HG02763 (cell line): Measurements from ENCODE around the gene DNAJC28.
A peak's percentile ranks its signal among the peaks of the same experiment; 100 is the strongest.
"Not testable (repeated sequence)": the region's sequence is repeated elsewhere in the genome, so short reads cannot be mapped to it uniquely, and the experiment has no call there.

ENCODE experiments used
- ATAC-seq: cut with Tn5 transposase; IDR thresholded peaks from one replicate; pipeline ENCODE4 v1.9.1; 2021; ENCODE audit warnings: mild to moderate bottlenecking, moderate library complexity; ENCODE audit not compliant: unreplicated experiment

Gene DNAJC28

DNA sequence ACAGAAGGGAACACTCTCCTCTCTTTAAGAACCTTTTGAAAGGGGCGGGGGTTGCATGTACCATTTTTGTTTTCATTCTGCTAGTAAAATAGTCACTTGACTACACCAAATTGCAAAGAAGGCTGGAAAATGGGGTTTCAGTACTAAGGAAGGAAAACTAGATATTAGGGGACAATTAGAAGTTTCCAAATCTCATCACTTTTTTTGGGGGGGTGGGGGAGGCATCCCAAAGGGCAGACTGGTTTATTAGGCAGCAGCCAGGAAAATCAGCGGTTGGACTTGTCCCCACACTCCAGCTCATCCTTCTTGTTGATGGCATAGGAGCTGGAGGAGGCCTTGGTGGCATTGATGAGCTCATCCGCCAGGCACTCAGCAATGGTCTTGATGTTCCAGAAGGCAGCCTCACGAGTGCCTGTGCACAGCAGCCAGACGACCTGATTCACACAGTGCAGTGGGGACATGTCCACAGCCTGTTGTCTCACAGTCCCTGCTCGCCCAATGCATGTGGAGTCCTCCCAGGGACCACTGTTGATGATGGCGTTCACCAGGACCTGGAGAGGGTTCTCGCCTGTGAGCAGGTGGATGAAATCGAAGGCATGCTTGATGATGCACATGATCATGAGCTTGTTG lies 10.1 kb downstream of the DNAJC28 start:
- no peak for ATAC-seq

DNA sequence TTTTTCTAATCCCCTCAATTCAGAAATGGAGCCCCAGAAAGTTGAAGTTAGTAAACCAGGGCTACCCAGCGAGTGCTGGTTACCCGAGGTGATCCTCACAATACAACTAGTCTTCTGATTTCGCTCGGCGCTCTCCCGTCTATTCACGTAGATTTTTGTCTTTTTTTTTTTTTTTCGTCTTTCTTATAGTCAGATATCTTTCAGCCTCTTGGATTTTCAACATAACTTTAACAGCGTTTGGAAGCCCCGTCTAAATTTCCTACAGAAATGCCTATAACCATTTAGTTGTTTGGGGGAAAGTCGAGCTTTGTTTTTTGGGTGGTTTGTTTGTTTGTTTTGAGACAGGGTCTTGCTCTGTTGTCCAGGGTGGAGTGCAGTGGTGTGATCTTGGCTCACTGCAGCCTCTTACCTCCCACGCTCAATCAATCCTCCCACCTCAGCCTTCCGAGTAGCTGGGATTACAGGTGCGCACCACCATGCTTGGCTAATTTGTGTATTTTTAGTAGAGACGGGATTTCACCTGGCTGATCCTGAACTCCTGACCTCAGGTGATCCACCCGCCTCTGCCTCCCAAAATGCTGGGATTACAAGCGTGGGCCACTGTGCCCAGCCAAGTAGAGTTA lies 10.9 kb downstream of the DNAJC28 start:
- ATAC-seq: no peak

- peak; percentile 89 for ATAC-seq
These were observed 11.6 kb downstream of the DNAJC28 start, which contains the start of gene TMEM50B for GRCh38 chr21:33479679-33480480. TSS of gene TMEM50B (minus strand) at chr21:33479974. CDS start at chr21:33468885, 11,089 bp downstream.

DNA sequence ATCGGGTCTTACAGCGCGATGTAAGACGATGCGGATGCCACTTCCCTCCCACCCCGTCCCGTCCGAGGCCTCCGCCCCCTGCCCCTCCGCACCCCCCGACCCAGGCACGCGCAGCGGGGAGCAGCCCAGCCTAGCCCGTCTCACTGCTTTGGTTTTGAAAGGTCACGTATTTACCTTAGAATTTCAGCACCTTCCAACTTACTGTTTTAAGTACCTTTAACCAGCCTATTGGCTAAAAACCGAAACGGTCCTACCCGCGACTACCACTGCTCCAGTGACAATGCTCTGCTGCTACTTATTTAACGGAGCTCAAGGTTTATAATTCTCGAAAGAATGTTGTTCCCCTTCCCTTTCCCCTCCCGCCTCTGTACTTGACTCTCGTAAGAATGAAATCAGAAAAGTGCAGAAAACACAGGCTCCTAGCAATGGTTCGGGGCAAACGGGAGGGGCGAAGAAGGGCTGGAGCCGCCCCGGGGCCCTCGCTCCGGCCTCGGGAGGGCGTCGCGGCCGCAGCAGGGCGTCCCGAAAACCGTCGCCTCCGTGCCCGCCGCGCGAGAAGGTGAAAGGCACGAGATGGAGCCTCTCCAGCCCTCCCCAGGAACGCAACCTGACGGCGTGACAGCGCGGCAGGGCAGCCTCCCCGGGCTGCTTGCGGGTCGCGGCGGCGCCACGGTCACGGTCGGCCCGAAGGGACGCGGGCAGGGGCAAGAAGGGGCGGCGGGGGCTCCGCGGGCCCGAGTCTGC lies 12.4 kb downstream of the DNAJC28 start:
- peak; percentile 15 for ATAC-seq

GRCh38 chr21:33478182-33478581 lies 13.3 kb downstream of the DNAJC28 start:
- no peak for ATAC-seq

GRCh38 chr21:33477066-33477465 lies 14.4 kb downstream of the DNAJC28 start:
- no peak for ATAC-seq

DNA sequence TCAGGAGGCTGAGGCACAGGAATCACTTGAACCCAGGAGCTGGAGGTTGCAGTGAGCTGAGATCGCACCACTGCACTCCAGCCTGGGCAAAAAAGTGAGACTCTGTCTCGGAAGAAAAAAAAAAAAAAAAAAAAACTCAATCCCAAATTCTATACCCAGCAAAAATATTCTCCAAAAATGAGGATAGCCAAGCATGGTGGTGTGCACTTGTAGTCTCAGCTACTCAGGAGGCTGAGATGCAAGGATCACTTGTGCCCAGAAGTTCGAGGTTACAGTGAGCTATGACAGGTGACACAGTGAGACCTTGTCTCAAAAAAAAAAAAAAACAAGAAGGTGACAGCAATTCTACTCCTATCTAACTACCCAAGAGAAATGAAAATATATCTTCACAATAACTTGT lies 18.2 kb downstream of the DNAJC28 start:
- no peak for ATAC-seq

DNA sequence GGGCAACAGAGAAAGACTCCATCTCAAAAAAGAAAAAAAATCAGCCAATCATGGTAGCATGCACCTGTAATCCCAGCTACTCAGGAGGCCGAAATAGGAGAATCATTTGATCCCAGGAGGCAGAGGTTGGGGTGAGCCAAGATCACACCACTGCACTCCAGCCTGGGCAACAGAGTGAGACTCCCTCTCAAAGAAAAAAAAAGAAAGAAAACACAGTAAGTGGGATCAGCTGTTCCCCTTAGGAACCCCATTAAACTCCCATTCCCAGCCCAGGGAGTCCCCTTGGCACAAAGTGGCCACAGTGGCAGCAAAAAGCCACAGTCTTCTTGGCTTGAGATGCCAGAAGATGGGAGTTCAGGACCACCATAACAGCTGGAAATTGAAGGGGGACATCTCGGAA lies 20.8 kb downstream of the DNAJC28 start:
- ATAC-seq: no peak

- not testable (repeated sequence) for ATAC-seq
These were observed 22.3 kb downstream of the DNAJC28 start for GRCh38 chr21:33469183-33469582.

DNA sequence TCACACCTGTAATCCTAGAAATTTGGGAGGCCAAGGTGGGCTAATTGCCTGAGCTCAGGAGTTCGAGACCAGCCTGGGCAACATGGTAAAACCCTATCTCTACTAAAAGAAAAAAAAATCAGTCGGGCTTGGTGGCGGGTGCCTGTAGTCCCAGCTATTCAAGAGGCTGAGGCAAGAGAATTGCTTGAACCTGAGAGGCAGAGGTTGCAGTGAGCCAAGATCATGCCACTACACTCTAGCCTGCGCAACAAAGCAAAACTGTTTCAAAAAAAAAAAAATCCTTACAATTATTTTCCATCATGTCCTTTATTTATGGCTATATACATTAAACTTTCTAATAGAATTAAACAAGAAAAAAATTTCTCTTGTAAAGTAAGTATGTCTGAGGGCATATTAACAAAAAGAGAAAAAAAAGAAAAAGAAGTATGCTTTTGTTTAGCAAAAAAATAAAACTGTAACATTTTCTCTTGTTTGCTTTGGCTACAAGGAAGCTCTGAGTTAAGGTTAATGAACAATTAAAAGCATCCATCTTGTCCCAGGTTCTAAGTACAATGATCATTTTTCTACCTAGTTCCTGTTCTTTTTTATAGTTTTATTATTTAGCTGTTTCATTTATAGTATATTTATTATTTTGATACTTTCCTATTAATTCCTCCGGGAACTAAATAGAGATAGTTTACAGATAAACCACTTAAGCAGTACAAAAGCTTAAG lies 29.8 kb downstream of the DNAJC28 start:
- ATAC-seq: no peak

- no peak for ATAC-seq
These were observed 32.7 kb downstream of the DNAJC28 start for GRCh38 chr21:33458861-33459260.

DNA sequence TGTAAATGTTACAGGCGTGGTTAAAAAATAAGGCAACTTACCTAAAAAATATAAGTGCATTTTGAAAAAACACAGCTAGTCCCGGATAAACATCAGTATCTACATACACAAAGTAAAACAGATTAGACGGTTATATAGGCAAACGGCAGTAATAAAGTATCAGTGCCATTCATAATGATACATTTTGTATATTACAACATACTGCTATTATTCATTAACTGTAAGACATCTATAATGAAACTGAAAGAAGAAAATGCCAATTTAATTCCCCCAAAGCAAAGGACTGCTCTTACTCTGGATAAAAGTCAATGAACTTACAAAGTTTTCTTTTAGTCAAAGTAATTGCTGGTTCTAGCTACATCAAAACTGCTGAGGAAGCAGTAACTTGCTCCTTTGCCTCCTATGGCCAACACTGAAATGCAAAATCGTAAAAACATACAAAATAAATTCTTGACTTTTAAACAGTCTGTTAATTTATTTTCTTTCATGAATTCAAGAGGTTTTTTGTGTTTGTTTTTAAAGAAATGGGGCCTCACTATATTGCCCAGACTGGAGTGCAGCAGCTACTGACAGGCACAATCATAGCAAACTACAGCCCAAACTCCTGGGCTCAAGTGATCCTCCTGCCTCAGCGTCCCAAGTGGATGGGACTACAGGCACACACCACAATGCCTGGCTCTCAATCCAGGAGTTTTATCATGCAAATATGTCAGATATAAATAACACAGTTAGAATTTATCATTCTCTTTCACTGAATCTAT lies 35.6 kb downstream of the DNAJC28 start:
- ATAC-seq: no peak

- ATAC-seq: no peak
These were observed 39.2 kb downstream of the DNAJC28 start for GRCh38 chr21:33452362-33452761.

DNA sequence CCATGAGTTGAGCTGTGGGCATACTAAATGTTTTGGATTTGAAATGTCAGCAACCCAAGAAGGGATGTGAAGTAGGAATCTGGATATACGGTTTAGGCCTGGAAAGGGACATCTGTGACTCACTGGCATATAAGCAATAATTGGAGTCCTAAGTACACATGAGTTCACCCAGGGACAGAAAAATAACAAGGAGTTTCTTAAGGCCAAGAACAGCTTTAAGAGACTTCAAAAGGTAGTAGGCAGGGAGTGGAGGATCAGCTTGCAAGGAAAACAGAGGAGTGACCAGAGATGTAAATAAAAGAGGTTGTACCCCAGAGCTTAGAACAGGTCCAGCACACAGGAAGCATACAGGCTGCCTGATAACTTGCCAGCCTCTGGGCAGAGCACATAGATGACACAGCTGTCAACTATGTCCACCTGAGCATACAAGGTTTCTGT lies 39.9 kb downstream of the DNAJC28 start:
- ATAC-seq: no peak

DNA sequence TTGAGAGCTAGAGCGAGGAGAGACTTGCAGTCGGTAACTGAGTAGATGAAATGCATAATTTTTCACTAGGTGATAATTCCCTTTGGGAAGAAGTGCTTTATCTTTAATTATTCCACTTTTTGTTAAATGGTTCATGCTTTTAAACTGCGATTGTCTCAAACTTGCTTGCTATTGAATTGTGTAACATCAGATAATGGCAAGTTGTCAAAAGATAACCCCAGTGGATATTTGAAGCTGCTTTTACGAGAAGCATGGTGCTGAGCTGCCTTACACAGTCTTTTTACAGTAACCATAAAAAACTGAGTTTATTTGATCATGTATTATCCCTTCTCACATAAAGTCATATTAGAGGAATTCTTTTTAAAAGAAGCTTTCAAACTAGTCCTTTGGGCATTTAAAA lies 41.9 kb downstream of the DNAJC28 start:
- ATAC-seq: no peak

DNA sequence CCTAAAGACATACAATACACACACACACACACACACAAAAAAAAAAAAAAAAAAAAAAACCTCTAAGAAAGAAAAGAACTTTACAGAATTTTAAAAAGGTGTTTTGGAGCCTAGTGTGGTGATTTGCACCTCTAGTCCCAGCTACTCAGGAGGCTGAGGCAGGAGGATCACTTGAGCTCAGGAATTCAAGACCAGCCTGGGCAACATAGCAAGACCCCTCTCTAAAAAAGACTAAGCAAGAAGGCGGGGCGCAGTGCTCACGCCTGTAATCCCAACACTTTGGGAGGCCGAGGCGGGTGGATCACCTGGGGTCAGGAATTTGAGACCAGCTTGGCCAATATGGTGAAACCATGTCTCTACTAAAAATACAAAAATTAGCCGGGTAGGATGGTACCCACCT lies 44.9 kb downstream of the DNAJC28 start:
- ATAC-seq: not testable (repeated sequence)

DNA sequence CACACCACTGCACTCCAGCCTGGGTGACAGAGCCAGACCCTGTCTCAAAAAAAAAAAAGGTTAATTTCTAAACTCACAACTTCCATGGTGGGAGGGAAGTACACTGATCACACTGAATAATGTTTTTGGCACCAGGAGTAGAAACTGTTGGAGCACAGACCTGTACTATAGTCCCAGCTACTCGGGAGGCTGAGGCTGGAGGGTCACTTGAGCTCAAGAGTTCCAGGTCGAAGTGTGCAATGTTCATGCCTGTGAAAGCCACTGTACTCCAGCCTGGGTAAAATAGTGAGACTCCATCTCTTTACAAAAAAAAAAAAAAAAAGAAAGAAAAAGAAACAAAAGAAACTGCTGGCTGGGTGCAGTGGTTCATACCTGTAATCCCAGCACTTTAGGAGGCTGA lies 47.0 kb downstream of the DNAJC28 start:
- no peak for ATAC-seq

DNA sequence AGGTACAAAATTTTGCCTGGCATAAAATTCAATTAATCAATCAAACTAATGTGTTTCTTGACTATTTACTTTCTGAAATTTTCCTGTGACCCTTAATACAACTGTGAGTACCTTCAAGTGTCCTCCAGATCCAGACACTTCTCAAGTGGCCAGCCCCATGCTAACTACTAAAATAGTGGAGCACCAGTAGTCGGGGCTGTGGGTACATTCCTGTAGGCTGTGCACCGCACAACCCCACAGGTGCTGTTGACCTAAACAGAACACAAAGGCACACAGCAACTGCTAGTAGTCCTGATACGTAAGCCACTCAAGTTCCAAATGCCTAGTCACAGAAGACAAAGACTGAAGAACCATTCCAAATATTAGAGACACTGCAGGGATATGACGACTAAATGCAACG lies 48.3 kb downstream of the DNAJC28 start:
- ATAC-seq: no peak

DNA sequence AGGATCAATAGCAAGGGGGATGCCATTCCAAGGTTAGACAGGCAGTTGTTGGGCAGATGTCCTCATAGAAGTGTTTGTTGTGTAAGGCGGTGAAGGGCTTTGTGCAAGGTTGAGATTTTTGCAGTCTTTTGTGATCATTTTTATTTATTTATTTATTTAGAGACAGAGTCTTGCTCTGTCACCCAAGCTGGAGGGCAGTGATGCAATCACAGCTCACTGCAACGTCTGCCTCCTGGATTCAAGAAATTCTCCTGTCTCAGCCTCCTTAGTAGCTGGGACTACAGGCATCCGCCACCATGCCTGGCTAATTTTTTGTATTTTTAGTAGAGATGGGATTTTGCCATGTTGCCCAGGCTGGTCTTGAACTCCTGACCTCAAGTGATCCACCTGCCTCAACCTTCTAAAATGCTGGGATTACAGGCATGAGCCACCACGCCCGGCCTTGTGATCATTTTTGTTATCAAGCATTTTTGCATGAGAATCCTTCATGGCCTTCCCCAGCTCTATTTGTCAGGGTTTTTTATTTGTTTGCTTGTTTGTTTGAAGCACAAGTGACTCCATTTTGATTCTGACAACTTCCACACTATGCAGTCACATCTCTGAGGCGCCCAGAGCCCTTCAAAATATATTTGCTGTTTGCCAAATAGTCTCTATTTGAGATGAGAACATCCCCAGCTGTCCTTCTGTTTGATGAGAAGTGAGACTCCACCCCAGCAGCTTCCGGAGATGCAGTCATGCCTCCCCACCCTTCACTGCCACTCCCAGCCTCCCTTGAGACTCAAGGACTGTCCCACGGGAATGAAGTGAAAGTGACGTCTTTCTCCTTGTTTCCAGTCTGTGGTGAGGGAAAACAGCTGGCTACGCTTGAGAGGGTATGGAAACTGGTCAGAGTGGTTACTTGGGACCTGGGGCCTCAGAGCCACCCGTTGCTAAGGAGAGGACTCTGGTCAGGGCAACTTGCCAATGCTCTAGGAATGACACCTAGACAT lies 49.7 kb downstream of the DNAJC28 start:
- peak; percentile 47 for ATAC-seq
